Endothelial cell of umbilical vein (primary cell): Measurements from ENCODE around the gene USE1.

Experiments
- CTCF ChIP-seq, 2 donors: IDR thresholded peaks; 1 replicate in 1 of 2; 2 replicates in 1 of 2; pipeline ENCODE4 v1.5.1; 2011; ENCODE audit warnings: low read length in 2 of 2, mild to moderate bottlenecking in 2 of 2, moderate library complexity in 2 of 2, control low read depth in 1 of 2, inconsistent platforms in 1 of 2, low read depth in 1 of 2; ENCODE audit not compliant: insufficient read depth in 1 of 2; ENCODE audit errors: extremely low read depth in 1 of 2
- FOS ChIP-seq: IDR thresholded peaks from 2 replicates; pipeline ENCODE4 v1.6.1; 2011; ENCODE audit warnings: mild to moderate bottlenecking, low read length, moderate library complexity, borderline replicate concordance; ENCODE audit not compliant: insufficient read depth
- POLR2A ChIP-seq: IDR thresholded peaks from 2 replicates; pipeline ENCODE4 v1.6.1; 2012; ENCODE audit warnings: low read depth, mild to moderate bottlenecking, control low read depth, low read length

GRCh38 chr19:17227798-17228367 is 12.7 kb downstream of the USE1 start:
- TF ChIP-seq CTCF (IDR thresholded peaks at IDR 0.05; ENCODE audit: extremely low read depth in 1 of 2, insufficient read depth in 1 of 2, low read depth in 1 of 2, low read length in 2 of 2) (no peak), POLR2A (no peak), FOS (no peak)
